GM19372 (cell line): ENCODE measurements around the gene TRIP10.
"Not testable (repeated sequence)": the region's sequence is repeated elsewhere in the genome, so short reads cannot be mapped to it uniquely, and the experiment has no call there.

Source experiments
- ATAC-seq: cut with Tn5 transposase; IDR thresholded peaks from one replicate; pipeline ENCODE4 v1.9.1; 2021; ENCODE audit warnings: mild to moderate bottlenecking, low read depth, moderate library complexity; ENCODE audit not compliant: unreplicated experiment

Gene TRIP10

DNA sequence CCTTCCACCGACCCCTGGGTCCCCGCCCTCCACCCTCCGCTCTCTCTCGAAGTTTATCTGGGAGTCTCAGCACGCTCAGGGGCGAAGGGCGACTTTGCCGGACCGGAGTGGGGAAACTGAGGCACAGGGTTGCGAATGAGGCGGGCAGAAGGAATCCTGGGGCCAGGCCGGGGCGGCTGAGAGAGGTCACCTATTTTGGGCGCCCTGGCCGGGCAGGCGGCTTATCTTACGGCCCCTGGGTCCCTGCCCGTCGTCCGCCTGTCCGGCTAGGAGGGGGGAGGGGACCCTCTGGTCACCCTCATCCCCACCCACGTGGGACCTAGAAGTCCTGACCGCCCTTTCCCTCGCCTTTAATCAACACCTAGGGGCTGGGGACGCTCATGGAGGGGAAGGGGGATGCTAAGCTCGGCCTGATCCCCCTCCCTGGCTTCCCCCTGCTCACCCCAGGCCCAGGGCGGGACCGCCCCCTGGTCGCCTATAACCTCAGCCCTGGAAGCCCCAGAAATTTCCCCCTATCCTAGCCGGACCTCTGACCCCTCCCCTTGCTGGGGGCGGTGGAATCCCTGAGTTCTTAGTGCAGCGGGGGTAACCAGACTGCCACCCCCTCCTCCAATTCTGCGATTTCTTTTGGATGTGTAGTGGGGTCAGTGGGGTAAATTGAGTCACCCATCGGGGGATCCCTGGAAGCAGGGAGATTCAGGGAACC, 556 bp downstream of the TRIP10 start:
- ATAC-seq = no peak

DNA sequence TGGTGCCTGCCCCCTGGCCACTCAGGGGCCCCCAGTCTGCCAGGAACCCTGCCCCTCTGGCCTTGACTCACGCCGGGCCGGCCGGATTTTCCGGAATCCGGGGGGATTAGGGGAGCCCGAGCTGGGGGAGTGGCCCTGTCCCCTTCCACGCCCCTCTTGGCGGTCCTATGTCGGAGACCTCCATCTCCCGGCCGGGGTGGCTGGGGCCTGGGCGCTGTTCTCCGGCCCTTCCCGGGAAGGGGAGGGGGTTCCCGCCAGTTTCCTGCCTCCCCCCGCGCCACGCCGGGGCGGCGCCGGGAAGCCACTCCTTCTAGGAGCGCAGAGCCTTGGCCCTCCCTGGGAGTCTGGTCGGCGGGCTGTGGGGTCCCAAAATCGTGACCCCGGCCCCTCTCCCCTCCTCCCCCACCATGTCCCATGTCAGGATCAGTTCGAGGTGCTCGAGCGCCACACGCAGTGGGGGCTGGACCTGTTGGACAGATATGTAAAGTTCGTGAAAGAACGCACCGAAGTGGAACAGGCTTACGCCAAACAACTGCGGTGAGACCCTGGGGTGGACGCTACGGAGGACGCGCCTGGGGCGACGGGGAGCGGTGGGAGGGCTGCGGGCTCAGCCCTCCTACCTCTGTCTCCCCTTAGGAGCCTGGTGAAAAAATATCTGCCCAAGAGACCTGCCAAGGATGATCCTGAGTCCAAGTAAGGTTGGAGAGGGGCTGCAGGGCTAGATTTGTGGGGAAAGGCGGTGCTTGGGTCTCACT, 1.3 kb downstream of the TRIP10 start:
- ATAC-seq = no peak

DNA sequence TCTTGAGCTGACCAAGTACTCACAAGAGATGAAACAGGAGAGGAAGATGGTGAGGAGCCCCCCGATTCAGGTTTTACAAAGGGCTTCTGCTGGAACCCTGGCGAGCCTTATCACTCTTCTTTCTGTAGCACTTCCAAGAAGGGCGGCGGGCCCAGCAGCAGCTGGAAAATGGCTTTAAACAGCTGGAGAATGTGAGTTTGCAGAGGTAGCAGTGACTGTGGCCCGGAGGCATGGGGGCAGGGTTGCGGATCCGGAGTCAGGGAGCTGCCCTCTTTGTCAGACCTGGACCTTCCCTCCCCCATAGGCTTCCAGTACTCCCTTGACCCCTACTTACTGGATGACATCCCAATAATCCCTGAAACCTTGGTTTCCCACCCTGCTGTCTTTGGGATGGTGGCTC, 3.6 kb downstream of the TRIP10 start:
- no peak for ATAC-seq

DNA sequence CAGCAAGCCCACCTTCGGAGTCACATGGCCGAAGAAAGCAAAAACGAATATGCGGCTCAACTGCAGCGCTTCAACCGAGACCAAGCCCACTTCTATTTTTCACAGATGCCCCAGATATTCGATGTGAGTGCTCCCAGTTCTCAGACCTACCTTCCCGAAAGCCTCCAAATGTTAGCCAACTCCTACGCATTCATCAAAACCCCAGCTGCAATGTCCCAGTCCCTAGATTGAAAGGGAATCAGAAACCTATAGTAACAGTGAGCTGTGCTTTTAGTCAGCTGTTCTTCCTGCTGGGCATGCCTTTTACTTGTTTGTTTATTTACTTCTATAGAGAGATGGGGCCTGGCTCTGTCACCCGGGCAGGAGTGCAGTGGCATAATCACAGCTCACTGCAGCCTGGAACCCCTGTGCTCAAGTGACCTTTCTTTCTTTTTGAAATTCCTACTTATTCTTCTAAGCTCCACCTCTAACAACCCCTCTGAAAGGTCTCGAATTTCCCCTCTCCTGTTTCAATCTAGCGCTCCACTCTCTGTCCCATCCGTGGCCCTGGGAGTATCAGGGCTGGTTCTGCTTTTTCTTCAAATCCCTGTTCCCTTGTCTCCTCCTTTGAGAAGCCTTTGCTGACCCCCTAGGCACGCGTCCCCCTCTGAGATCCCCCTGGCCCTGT, 4.4 kb downstream of the TRIP10 start:
- ATAC-seq = no peak

DNA sequence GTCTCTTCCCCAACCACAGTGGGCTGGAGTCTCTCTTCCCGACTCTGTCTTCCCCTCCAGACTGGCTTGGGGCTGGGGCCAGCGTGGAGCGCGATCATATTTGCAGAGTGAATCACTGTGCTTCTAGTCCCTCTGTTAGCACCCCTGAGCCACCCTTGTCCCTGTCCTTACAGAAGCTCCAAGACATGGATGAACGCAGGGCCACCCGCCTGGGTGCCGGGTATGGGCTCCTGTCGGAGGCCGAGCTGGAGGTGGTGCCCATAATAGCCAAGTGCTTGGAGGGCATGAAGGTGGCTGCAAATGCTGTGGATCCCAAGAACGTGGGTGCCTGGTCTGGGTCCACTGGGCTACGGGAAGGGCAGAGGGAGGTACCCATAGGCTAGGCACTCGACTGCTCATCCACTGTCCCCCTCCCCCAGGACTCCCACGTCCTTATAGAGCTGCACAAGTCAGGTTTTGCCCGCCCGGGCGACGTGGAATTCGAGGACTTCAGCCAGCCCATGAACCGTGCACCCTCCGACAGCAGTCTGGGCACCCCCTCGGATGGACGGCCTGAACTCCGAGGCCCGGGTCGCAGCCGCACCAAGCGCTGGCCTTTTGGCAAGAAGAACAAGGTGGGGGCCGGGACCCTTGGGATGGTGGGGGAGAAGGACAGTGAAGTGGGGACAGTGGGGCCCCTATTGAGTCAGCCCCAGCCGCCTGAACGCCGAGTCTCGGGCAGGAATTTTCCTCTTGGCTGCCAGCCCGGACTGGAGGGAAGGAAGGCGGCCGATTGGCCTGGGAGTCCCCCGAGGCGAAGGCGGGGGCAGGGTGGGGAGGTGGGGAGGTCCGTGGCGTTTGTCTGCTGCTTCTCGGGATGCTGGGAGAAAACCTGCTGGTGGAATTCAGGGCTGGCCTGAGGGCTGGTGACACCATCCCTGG, 5.2 kb downstream of the TRIP10 start:
- ATAC-seq = no peak

DNA sequence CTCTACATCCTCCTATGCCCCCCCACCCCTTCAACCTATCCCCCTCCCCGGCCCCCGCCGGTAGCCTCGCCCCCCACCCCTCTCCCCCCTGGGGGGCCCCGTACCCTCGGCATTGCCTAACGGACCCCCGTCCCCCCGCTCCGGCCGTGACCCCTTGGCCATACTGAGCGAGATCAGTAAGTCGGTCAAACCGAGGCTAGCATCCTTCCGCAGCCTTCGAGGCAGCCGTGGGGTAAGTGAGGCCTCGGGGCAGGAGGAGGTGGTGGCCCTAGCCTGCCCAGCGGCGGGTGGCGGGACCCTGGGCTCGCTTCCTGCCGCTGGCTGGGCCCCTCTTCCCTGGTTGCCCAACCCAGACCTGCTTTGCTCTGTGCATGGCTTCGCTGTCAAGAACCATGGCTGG, 6.5 kb downstream of the TRIP10 start:
- no peak for ATAC-seq

DNA sequence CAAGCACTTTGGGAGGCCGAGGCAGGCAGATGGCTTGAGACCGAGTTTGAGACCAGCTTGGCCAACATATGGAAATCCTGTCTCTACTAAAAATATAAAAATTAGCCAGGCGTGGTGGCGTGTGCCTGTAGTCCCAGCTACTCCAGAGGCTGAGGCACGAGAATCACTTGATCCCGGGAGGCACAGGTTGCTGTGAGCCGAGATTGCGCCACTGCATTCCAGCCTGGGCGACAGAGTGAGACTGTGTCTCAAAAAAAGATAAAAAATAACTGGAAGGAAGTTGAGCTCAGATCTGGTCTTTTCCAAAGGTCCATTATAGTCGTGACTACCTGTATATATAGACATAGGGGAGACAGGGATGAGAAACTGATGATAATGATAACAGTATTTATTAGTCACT, 9.1 kb downstream of the TRIP10 start:
- not testable (repeated sequence) for ATAC-seq

DNA sequence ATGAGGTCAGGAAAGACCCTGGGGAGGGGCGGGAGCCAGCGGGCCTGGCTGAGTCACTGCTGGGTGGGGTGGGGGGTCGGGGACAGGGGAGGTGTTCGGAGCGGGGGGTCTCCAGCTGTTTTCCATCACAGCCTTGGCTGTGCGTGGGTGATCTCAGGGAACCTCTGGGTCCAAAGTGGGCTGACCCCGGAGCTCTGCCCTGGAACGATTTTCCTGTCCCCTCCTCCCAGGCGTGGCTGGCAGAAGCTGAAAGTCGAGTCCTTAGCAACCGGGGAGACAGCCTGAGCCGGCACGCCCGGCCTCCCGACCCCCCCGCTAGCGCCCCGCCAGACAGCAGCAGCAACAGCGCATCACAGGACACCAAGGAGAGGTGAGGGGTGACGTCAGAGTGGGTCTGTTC, 10.6 kb downstream of the TRIP10 start:
- no peak for ATAC-seq

DNA sequence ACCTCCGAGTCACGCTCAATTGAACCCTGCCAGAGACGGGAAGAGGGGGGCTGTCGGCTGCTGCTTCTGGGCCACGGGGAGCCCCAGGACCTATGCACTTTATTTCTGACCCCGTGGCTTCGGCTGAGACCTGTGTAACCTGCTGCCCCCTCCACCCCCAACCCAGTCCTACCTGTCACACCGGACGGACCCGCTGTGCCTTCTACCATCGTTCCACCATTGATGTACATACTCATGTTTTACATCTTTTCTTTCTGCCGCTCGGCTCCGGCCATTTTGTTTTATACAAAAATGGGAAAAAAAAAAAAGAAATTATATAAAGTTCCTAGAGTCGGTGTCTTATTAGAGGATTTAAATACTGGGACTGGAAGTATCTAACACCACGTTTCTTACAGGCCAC, 11.7 kb downstream of the TRIP10 start:
- ATAC-seq = no peak

DNA sequence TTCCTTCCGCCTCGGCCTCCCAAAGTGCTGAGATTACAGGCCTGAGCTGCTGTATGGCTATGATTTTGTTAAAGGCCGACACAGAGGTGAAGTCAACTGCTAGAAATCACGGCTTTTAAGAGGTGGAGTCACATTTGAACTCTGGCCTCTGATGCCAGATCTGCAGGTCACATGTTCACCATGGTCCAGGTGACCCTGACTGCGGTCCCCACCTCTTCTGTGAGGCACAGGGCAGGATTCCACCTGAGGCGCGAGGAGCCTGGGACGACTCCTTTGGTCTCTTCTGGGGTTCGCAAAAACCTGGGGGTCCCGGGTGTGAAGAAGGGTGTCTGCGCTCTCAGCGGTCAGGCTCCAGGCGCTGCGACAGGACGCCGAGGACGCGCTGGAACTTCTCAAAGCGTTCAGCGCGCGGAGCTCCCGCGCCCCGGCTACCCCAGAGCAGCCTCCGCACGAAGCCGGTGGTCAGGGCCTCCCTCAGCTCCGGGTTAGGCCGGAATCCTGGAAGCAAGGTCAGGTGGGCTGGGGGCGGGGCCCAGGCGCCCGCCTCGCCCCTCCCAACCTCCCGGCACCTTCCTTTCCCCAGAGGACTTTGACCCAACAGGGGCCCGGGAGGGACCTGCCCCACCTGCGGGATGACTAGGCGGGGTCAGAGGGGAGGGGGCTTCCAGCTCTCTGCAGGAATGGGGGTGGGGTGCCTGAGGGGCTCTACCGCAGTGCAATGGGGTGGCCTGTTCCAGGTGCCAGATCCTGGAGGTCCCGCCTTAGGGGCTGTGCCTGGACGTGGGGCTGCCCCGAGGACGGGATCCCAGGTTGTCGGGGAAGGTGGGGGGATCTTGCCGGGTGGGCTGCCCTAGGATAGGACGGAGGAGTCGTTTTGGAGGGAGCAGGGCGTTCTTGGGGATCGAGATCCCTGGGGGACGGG, 13.0 kb downstream of the TRIP10 start:
- ATAC-seq = no peak

DNA sequence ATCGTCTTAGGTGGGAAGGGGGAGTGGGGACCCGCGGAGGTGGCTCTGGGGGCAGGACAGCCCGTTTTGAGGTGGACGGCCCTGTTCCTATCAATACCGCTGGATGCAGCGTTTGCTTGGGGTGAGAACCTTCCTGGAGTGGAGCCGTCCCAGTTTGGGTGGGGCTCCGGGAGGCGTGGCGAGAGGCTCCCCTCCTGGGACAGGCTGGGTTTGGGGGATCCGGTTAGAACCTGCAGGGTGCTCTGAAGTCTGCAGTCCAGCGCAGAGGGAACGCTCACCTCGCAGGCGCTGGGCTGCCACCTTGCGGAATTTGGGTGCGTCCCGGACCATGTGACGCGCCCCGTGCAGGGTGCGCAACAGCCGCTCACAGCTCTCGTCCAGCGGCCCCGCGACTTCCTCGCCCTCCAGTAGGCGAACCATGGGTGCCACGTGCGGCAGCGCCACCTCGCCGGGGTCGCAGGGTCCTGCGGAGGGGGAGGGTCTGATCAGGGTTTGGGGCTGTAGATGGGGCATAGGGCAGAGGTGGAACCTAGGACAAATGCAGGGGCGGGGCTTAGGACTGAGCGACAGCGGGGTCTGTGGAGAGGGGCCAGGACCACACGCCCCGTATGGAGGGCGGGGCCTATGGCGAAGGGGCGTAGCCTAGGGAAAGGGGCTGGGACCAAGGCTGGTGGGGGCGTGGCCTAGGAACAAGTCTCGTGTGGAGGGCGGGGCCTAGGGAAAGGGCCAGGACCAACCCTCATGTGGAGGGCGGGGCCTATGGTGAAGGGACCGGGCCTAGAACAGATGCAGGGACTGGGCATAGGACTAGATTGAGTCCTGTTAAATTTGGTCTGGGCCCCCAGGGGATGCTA, 13.9 kb downstream of the TRIP10 start:
- peak; percentile 84 for ATAC-seq

DNA sequence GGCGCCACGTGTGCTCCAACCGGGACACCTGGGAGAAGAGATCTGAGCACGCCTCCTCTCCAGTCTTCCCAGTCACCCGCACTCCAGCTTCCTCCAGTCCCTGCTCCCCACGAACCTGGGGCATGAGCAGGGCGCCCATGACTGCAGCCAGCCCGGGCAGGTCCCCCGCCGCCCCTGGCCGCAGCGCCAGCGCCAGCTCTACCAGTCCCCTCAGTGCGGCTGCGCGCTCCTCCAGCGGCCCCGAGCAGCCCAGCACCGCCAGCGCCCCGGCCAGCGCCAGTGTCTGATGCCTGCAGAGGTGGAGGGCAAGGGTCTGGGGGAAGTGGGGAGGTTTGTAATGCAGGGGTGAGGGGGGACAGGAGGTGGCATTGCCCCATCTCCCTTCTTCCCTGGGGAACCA, 14.7 kb downstream of the TRIP10 start:
- no peak for ATAC-seq

DNA sequence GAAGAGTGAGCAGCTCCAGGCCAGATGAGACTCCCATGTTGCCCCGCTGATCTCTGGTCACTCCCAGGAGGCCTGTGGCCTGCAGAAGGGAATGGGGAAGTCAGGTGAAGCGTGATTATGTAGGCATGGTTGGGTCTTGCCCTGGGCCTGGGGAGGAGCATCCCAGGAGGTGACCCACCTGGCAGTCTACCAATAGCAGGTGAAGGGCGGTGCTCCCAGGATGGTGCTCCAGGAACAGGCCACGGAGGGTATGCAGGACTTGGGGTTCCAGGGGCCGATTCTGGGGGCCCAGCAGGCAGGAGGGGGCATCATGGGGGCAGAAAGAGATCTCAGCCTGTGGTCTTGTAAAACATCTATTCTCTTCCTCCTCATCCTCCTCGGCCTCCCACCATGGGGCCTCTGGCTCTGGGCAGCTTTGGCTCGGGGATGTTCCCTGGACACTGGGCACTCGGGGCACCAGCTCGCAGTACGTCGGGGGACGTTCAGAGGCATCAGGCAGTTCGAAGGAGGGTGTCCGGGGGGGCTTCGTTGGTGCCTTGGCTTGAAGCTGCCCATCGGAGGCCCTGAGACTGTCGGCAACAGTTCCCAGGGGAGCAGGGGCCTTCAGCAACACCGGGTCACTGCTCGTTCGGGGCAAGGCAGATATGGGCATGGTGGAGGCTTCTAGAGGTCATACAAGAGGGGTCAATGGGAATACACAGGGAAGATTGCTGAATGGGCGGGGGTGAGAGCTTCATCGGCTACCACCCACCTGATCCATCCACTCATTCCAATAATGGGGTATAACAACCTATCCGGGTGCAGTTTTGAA, 15.4 kb downstream of the TRIP10 start:
- ATAC-seq = no peak

DNA sequence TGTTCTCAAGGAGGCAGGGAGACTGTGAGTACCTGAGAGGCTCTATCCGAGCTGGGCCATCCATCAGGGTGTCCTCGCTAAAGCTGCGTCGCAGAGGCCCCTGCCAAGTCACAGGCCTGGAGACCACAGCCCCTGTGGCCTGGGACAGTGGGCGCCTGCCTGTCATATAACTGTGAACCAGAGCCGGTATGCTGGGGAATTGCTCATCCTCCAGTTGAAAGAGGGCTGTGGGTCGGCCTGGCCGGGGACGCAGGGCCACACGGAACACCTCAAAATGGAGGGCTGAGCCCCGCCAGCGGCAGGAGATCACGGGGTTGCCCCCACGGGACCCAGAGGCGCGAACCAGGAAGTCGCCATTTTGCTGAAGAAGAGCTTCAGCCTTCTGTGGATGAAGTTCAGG, 21.1 kb downstream of the TRIP10 start:
- ATAC-seq = no peak

DNA sequence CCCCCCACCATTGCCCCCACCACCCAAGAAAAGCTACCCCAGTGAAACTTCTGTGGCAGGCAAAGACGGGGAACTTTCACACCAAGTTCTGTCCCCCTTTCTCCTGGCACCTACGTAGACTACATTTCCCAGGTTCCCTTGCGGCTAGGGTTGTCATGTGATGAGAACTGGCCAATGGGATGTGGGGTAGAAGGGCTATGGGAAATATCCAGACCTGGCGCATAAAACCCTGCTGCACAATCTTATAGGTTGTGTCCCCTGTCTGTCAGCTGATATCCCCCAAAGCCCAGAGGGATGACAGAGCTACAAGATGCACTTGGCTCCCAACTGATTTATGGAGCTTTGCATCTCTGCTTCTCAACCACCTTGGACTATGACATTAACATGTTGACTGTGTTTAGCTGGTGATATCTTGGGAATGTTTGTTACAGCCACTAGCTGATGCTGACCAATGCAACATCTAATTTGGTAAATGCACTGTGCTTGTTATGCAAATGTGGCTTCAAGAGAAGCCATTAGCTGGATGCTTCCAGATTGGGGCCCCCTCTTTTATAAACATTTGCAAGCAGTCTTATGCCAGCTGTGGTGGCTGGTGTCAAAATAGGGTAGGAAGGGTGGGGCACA, 21.7 kb downstream of the TRIP10 start:
- no peak for ATAC-seq

DNA sequence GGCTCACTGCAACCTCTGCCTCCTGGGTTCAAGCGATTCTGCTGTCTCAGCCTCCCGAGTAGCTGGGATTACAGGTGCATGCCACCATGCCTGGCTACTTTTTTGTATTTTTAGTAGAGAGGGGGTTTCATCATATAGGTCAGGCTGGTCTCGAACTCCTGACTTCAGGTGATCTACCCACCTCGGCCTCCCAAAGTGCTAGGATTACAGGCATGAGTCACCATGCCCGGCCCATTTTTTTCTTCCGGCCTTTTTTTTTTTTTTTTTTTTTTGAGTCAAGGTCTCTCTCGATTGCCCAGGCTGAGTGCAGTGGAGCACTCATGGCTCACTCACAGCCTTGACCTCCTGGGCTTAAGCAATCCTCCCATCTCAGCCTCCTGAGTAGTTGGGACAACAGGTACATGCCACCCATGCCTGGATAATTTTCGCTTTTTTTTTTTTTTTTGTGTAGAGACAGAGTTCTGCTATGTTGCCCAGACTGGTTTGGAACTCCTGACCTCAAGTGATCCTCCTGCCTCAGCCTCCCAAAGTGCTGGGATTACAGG, 22.8 kb downstream of the TRIP10 start:
- not testable (repeated sequence) for ATAC-seq

DNA sequence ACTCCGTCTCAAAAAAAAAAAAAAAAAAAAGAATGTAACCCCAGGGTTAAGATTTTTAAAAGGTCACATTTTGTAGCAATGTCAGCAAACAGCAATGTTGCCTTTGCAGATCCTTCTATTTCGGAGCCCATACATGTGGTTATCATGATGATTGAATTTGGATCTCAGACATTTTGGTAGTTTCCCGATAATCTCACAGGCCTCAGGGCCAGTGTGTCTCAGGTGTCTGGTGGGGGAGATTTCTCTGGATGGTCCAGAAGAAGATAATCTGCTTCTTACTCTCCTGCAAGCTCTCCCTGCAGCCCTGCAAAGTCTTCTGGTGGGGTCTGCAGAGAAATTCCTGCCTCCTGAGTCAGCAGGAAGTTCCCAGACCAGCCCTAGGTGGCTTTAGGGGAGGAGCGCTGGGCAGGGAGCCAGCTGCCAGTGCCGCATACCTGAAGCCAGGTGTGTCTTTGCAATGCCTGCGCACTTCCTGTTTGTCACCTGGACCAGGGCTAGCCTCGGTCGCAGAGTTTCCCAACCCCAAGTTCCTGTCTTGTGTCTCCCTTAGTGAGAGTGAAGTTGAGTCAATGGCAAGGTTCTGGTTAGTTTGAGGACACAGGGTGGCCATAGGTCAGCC, 26.4 kb downstream of the TRIP10 start:
- ATAC-seq = no peak
